ENCODE results near the gene FAM216B.

- TF ChIP-seq EP300 (IDR thresholded peaks at IDR 0.05; ENCODE audit: borderline replicate concordance in 1 of 2, low read depth in 2 of 2, low read length in 2 of 2) (no peak), CBX5 (IDR thresholded peaks at IDR 0.05; ENCODE audit: low read depth, low read length) (no peak), EZH2 (IDR thresholded peaks at IDR 0.05; ENCODE audit: low read depth, low read length, severe bottlenecking) (no peak), EGR1 (IDR thresholded peaks at IDR 0.05; ENCODE audit: borderline replicate concordance, low read depth, low read length) (no peak)
Observed at GRCh38 chr13:42732073-42732472, 49.3 kb upstream of the FAM216B start.
